Activated CD4-positive, alpha-beta T cell treated with anti-CD3 and anti-CD28 coated beads, Interleukin-2, amount 50 U/mL, for 1 hour (primary cell): Measurements from ENCODE around the gene LTBP4.

Experiments used
- DNase-seq: peaks from one replicate; pipeline ENCODE4 v3.0.0-alpha.2; 2020

Gene LTBP4

DNA sequence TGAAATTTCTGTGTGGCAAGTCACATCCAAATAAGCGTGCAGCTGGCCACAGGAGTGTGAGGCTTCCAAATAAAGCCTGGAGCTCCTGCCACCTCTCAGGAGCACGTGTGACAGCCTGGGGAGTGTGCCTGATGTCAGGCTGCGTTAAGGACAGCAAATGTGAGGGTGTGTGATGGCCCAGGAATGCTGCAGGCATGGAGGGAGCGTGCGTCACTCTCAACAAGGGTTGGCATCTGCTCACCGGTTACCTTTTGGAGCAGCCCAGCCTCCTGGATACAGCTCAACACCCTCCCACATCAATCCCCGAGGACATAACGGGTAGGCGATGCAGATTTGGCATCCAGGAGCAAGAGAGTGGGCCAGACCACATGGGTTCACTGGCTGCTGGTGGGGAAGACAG is 70.2 kb downstream of the LTBP4 start:
- DNase-seq = no peak

DNA sequence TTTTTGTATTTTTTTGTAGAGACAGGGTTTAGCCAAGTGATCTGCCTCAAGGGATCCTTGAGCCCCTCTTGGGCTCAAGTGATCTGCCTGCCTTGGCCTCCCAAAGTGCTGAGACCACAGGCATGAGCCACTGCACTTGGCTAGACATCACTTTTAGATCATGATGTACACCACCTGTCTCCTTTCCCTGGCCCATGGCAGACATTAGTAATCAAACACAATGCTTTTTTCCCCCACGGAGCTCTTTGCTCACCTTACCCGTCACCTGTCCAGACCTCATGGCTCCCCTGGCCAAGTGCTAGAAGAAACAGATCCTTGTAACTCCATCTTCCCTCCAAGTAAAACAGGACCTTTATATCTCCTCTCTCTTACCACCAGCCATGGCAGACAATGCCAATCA is 70.9 kb downstream of the LTBP4 start:
- DNase-seq = no peak

DNA sequence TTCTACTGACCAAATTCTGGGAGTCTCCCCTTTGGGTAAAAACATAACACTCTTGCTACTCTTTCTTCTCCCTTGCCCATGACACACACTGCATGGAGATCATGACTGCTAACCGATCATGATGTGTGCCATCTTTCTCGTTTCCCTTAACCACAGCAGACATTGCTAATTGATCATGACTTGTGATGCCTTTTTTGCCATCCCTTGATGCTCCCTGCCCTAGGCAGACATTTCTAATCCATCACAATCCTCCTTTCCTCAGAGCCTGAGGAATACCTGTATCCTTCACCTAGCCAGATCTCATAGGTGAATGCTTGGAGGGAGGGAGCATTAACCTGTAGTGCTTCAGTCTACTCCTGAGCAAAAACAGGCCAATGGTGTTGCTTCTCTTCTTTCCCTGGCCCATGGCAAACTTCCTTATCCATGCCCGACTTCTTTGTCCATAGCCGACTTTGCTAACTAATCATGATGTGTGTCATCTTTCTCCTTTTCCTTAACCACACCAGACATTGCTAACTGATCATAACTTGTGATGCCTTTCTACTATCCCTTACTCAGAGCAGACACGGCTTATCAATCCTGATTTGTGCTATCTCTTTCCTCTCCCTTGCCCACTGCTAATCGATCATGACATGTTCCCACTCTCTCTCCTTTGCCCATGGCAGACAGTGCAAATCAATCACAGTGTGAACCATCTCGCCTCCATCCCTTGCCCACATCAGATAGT is 71.6 kb downstream of the LTBP4 start:
- DNase-seq = no peak

DNA sequence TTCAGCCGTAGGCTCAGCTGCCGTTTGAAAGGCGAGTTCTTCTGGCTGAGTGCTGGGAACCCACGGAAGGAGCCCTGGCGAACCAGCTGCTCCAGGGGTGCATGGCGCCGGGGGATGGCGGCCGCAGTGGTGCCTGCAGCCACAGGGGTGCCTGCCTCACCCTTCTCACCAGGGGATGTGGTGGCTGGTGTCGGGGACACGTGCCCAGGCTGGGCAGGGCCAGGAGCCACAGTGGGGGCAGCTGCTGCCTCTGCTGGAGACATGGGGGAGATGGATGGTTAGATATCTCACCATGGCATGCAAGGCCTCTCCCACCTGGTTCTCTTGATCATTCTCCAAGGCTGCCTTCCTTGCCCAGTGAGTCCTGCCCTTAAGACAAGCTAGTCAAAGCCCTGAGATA is 72.2 kb downstream of the LTBP4 start:
- DNase-seq = no peak

DNA sequence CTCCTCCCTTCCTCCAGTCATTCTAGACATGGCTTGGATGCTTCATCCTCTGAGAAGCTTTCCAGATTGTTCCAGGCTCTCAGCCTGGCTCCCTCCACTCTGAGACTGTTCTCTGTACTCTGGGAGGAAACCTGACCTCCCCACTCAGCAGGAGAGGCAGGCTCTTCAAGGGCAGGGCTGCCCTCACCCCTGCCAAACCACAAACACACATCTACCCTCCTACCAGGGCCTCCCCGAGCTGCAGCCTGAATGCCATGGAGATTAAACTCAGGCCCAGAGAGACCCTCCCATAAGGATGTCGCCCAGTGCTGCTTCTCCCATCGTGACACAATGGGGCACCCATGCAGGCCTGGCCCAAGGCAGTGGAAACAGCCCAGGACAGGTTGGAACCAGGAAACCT is 73.1 kb downstream of the LTBP4 start:
- DNase-seq = no peak

DNA sequence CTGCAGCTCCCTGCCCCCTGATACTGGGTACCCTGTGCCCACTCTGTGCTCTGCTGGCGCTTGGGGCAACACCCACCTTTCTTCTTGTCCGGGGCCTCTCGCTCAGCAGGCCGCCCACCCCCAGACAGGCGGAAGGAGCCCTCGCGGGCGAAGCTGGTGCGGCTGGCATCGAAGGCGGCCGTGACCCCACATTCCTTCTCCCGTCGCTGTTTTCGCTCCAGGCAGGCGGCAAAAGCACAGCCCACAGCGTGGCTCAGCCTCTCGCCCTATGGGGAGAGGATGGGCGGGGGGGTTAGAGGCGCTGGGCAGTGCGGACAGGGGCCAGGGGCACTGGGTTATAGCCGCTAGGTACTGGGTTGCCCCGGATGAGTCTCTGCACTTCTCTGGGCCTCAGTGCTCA is 76.0 kb downstream of the LTBP4 start:
- no peak for DNase-seq
